AG08396 (cell line): ENCODE results near the gene S100B.

Experiments used
- DNase-seq: peaks from one replicate; pipeline ENCODE4 v3.0.0; 2012; ENCODE audit warnings: low spot score, mixed read lengths

The S100B gene

GRCh38 chr21:46627726-46628125 is 22.8 kb upstream of the S100B start:
- DNase-seq: no peak

GRCh38 chr21:46626975-46627501 is 22.2 kb upstream of the S100B start:
- no peak for DNase-seq

- no peak for DNase-seq
Measured at GRCh38 chr21:46626536-46626935, 21.7 kb upstream of the S100B start.

GRCh38 chr21:46625759-46626158 is 20.9 kb upstream of the S100B start:
- no peak for DNase-seq

GRCh38 chr21:46624050-46624449 is 19.2 kb upstream of the S100B start:
- no peak for DNase-seq

- DNase-seq: no peak
Measured at GRCh38 chr21:46622226-46622625, 17.3 kb upstream of the S100B start.

- DNase-seq: no peak
Measured at GRCh38 chr21:46621457-46622182, 16.7 kb upstream of the S100B start.

- no peak for DNase-seq
Measured at GRCh38 chr21:46620846-46621245, 16.0 kb upstream of the S100B start.

GRCh38 chr21:46619846-46620245 is 15.0 kb upstream of the S100B start:
- DNase-seq: no peak

GRCh38 chr21:46618738-46619379 is 14.0 kb upstream of the S100B start:
- DNase-seq: no peak

- no peak for DNase-seq
Measured at GRCh38 chr21:46617267-46618051, 12.6 kb upstream of the S100B start.

- no peak for DNase-seq
Measured at GRCh38 chr21:46616656-46617055, 11.8 kb upstream of the S100B start.

- no peak for DNase-seq
Measured at GRCh38 chr21:46616050-46616449, 11.2 kb upstream of the S100B start.

- DNase-seq: no peak
Measured at GRCh38 chr21:46613391-46613790, 8.5 kb upstream of the S100B start.

- no peak for DNase-seq
Measured at GRCh38 chr21:46610018-46610701, 5.3 kb upstream of the S100B start.

GRCh38 chr21:46608672-46609111 is 3.8 kb upstream of the S100B start:
- DNase-seq: no peak

- DNase-seq: no peak
Measured at GRCh38 chr21:46607636-46608035, 2.8 kb upstream of the S100B start.

- DNase-seq: no peak
Measured at GRCh38 chr21:46606427-46606813, 1.5 kb upstream of the S100B start.

- DNase-seq: no peak
Measured at GRCh38 chr21:46605767-46606426, 1.0 kb upstream of the S100B start.

GRCh38 chr21:46604329-46604974 is 430 bp downstream of the S100B start:
- DNase-seq: no peak

GRCh38 chr21:46603228-46603627 is 1.7 kb downstream of the S100B start:
- DNase-seq: peak; percentile 43
